ENCODE measurements around the gene ABCD2. TPM values are rescaled to one million over a fixed set of nuclear protein-coding genes. Genes with fewer than 3 reads are reported as not detected.

The ABCD2 gene
- total and polyA plus RNA-seq, 3 donors from 2014 or later: 0.29 to 0.55 (median 0.43) TPM

DNA sequence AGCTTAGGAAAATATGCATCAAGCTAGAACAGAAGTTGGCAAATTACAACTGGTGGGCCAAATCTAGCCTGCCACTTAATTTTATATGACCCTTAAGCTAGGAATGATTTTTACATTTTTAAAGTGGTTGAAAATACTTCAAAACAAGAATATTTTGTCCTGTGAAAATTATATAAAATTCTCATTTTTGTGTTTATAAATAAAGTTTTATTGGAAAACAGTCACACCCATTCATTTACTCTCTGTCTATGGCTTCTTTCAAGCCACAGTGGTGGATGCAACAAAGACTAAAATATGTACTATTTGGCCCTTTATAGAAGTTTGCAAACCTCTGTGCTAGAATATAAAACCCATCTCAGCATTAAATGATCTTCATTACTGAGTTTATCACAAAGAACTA is 2.1 kb upstream of the ABCD2 start:
- no peaks in the 10 kb centered on the region for H3K36me3 ChIP-seq (ENCODE audit: low read depth, missing control alignments)
- H3K9me3 ChIP-seq: no peaks in the 10 kb centered on the region
- TF ChIP-seq, protein P1, sequence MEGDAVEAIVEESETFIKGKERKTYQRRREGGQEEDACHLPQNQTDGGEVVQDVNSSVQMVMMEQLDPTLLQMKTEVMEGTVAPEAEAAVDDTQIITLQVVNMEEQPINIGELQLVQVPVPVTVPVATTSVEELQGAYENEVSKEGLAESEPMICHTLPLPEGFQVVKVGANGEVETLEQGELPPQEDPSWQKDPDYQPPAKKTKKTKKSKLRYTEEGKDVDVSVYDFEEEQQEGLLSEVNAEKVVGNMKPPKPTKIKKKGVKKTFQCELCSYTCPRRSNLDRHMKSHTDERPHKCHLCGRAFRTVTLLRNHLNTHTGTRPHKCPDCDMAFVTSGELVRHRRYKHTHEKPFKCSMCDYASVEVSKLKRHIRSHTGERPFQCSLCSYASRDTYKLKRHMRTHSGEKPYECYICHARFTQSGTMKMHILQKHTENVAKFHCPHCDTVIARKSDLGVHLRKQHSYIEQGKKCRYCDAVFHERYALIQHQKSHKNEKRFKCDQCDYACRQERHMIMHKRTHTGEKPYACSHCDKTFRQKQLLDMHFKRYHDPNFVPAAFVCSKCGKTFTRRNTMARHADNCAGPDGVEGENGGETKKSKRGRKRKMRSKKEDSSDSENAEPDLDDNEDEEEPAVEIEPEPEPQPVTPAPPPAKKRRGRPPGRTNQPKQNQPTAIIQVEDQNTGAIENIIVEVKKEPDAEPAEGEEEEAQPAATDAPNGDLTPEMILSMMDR (IDR thresholded peaks at IDR 0.05): no peak
- no peak for TF ChIP-seq POLR2A (IDR thresholded peaks at IDR 0.05)
- H3K4me3 ChIP-seq: no peak overlapping the region
- H3K27ac ChIP-seq: no peak overlapping the region
- no peaks in the 10 kb centered on the region for H3K4me1 ChIP-seq
- intact Hi-C loops (cut with DNase I; ENCODE audit: low total_unique reads): no loop called here
- DNase-seq: no peak
- no peaks in the 10 kb centered on the region for H3K27me3 ChIP-seq

DNA sequence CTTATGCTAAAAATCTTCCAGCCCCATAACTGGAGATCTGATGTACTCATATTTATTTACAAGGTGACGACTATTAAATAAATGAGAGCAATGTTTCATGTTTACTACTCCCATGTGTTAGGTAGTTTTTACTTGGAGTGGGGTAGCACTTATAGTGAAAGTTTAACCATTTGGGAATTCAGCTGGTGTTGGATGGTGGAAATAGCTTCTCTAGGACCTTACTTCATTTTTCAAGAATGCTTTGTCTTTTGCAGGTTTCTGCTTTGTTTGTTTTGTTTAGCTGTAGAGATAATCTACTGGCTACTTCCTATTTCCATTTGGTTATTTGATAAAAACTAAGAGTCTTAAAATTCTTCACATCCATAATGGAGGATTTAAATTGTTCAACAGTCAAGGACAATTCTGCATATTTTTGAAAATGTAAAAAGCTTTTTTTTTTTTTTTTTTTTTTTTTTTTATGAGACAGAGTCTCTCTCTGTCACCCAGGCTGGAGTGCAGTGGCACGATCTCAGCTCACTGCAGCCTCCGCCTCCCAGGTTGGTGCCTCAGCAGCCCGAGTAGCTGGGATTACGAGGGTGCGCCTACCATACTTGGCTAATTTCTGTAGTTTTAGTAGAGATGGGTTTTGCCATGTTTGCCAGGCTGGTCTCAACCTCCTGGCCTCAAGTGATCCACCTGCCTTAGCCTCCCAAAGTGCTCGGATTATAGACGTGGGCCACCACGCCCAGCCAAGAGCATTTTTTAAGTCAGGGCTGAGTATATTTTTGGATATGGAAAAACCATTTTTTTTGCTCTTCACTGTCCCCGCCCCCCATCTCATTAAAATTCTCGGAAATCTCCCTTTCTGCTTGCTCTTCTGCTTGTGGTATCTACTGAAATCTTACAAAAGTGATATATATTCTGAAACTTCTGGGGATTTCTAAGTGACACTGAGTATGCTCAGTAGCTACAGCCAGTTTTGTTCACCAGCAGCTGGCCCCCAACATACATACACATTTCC is 1.4 kb upstream of the ABCD2 start:
- no peaks in the 10 kb centered on the region for H3K4me1 ChIP-seq
- no peaks in the 10 kb centered on the region for H3K36me3 ChIP-seq (ENCODE audit: low read depth, missing control alignments)
- 67 to 70% methylated on average over 11 of the region's 11 CpGs for whole genome bisulfite sequencing, 2 donors
- no peaks in the 10 kb centered on the region for H3K27me3 ChIP-seq
- TF ChIP-seq, protein P1 (IDR thresholded peaks at IDR 0.05): no peak
- no peak for TF ChIP-seq POLR2A (IDR thresholded peaks at IDR 0.05)
- peak overlapping the region in 1 of 2 donors; percentile 69 for H3K27ac ChIP-seq
- DNase-seq: no peak
- no peaks in the 10 kb centered on the region for H3K9me3 ChIP-seq
- peak overlapping the region; percentile 38 to 43 for H3K4me3 ChIP-seq
- intact Hi-C loops (cut with DNase I; ENCODE audit: low total_unique reads): no loop called here

DNA sequence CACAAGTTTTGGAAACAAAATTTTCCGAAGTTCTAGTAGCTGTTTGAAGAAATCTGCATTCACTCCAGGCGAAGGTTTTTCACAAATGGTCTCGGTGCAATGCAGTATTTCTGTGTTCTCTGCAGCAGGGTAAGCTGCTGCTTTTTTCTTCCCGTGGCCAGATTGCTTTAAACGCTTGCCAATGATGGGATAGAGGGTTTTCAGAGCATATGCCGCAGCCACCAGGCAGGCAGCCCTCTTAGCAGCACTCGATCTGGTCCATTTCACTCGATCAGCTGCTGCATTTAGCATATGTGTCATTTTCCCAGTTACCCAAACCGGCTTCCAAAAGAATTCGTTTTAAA is 315 bp downstream of the ABCD2 start:
- no peaks in the 10 kb centered on the region for H3K4me1 ChIP-seq
- no peak for DNase-seq
- WGBS, 2 donors: 9 to 11% methylated on average over 10 of the region's 10 CpGs
- no peaks in the 10 kb centered on the region for H3K9me3 ChIP-seq
- H3K27me3 ChIP-seq: no peaks in the 10 kb centered on the region
- peak overlapping the region; percentile 38 to 43 for H3K4me3 ChIP-seq
- H3K27ac ChIP-seq: peak overlapping the region in 1 of 2 donors; percentile 69
- TF ChIP-seq, protein P1 (IDR thresholded peaks at IDR 0.05): no peak
- TF ChIP-seq POLR2A (IDR thresholded peaks at IDR 0.05): no peak
- no peaks in the 10 kb centered on the region for H3K36me3 ChIP-seq (ENCODE audit: low read depth, missing control alignments)
- intact Hi-C loops (cut with DNase I; ENCODE audit: low total_unique reads): no loop called here

DNA sequence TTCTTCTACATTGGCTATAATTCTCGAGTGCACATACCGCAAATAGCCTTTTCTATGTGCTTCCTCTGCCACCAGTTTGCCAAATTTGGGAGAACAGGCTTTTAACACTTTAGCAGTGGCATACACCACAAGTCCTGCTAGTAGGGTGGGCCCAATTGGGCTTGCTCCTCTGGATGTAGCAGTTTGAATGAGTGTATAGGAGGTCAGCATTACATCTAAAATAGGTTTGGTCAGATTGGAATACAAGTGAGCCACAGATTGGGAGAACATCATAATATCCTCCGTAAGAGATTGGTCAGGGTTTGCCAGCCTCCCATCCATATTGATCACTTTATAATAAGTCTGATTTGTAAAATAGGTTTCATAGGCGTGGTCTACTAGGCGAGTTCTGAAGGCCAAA is 902 bp downstream of the ABCD2 start:
- no peak for DNase-seq
- H3K4me1 ChIP-seq: no peaks in the 10 kb centered on the region
- intact Hi-C loops (cut with DNase I; ENCODE audit: low total_unique reads): no loop called here
- no peak overlapping the region for H3K4me3 ChIP-seq
- H3K36me3 ChIP-seq (ENCODE audit: low read depth, missing control alignments): no peaks in the 10 kb centered on the region
- no peak overlapping the region for H3K27ac ChIP-seq
- no peak for TF ChIP-seq POLR2A (IDR thresholded peaks at IDR 0.05)
- TF ChIP-seq, protein P1 (IDR thresholded peaks at IDR 0.05): no peak
- whole genome bisulfite sequencing, 2 donors: 54 to 69% methylated on average over 5 of the region's 5 CpGs
- no peaks in the 10 kb centered on the region for H3K27me3 ChIP-seq
- H3K9me3 ChIP-seq: no peaks in the 10 kb centered on the region
